ENCODE data around the gene BMP6. TPM values are rescaled to one million over a fixed set of nuclear protein-coding genes. Genes with fewer than 3 reads are reported as not detected.

Gene BMP6
- total RNA-seq, 1 experiment from 2014 or later = 0.28 TPM

GRCh38 chr6:7895125-7895423 lies 169.2 kb downstream of the BMP6 start:
- Histone ChIP-seq H2BK120ac (ENCODE audit: low read depth, low read length, poor library complexity, severe bottlenecking) (no peak overlapping the region), H3K79me1 (ENCODE audit: insufficient read depth, low read depth, low read length, poor library complexity, severe bottlenecking) (no peaks in the 10 kb centered on the region), H3K27ac (ENCODE audit: insufficient read length, low read depth, low read length) (no peak overlapping the region), H4K20me1 (ENCODE audit: control insufficient read depth, insufficient read depth, insufficient read length) (no peaks in the 10 kb centered on the region), H3K23me2 (ENCODE audit: insufficient read length, low read depth, low read length, poor library complexity, severe bottlenecking) (no peaks in the 10 kb centered on the region), H3K14ac (ENCODE audit: insufficient read depth, low read length) (no peak overlapping the region; the same call in 1 of the 2 replicates), H2BK5ac (ENCODE audit: insufficient read length, low read length) (no peak overlapping the region), H2AFZ (ENCODE audit: low read length) (no peak overlapping the region), H3K9me3 (ENCODE audit: control insufficient read depth, low read depth, low read length) (no peaks in the 10 kb centered on the region), H3K23ac (ENCODE audit: insufficient read length, low read depth, low read length) (no peak overlapping the region), H3K56ac (ENCODE audit: insufficient read length, low read depth, low read length) (no peak overlapping the region), H2AK5ac (ENCODE audit: insufficient read length, low read length) (no peak overlapping the region), H3K18ac (ENCODE audit: insufficient read length, low read depth, low read length) (no peak overlapping the region), H3K9ac (ENCODE audit: extremely low read depth, insufficient read length, low read length) (no peak overlapping the region), H3K79me2 (ENCODE audit: insufficient read depth, low read length) (no peaks in the 10 kb centered on the region), H3K4me1 (ENCODE audit: insufficient read depth, low read length) (no peaks in the 10 kb centered on the region), H3T11ph (ENCODE audit: low read length) (no peak overlapping the region), H4K91ac (ENCODE audit: insufficient read length, low read depth, low read length) (no peak overlapping the region), H2BK15ac (ENCODE audit: low read depth, low read length) (no peak overlapping the region), H3K27me3 (ENCODE audit: insufficient read depth, low read length) (no peaks in the 10 kb centered on the region), H2BK20ac (ENCODE audit: low read depth, low read length, poor library complexity, severe bottlenecking) (no peak overlapping the region), H4K8ac (replicated peaks; ENCODE audit: insufficient read length, low read depth, low read length) (no peak overlapping the region), H4K5ac (ENCODE audit: insufficient read length, low read depth, low read length) (no peak overlapping the region), H2BK12ac (ENCODE audit: insufficient read length, low read depth, low read length) (no peak overlapping the region), H3K4me2 (ENCODE audit: insufficient read depth, insufficient read length, low read length) (no peak overlapping the region), H3K4ac (ENCODE audit: low read depth, low read length) (no peak overlapping the region)
- H3K27me3 Mint-ChIP-seq (ENCODE audit: low read depth) = no peaks in the 10 kb centered on the region
- TF ChIP-seq, protein P1, sequence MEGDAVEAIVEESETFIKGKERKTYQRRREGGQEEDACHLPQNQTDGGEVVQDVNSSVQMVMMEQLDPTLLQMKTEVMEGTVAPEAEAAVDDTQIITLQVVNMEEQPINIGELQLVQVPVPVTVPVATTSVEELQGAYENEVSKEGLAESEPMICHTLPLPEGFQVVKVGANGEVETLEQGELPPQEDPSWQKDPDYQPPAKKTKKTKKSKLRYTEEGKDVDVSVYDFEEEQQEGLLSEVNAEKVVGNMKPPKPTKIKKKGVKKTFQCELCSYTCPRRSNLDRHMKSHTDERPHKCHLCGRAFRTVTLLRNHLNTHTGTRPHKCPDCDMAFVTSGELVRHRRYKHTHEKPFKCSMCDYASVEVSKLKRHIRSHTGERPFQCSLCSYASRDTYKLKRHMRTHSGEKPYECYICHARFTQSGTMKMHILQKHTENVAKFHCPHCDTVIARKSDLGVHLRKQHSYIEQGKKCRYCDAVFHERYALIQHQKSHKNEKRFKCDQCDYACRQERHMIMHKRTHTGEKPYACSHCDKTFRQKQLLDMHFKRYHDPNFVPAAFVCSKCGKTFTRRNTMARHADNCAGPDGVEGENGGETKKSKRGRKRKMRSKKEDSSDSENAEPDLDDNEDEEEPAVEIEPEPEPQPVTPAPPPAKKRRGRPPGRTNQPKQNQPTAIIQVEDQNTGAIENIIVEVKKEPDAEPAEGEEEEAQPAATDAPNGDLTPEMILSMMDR (conservative IDR thresholded peaks at IDR 0.05) = no peak
- no peak overlapping the region for H3K4me3 Mint-ChIP-seq
- no peak for DNase-seq
- peaks cover 49 to 93% (median 89%) of the 10 kb centered on the region in 3 experiments for H3K36me3 Mint-ChIP-seq (ENCODE audit: insufficient read depth in 1 of 3, low read depth in 3 of 3)
- no CpG with 5 or more reads among the region's 7 CpGs for WGBS (ENCODE audit: extremely low coverage, insufficient read length, low lambda C conversion rate)
- H3K9me3 Mint-ChIP-seq = no peaks in the 10 kb centered on the region
- no peaks in the 10 kb centered on the region for H3K4me1 Mint-ChIP-seq
- H3K27ac Mint-ChIP-seq = no peak overlapping the region
